NB4 (cell line): ENCODE measurements around the gene C11orf98.

Source experiments
- CTCF ChIP-seq: IDR thresholded peaks from one replicate; pipeline ENCODE4 v1.5.1; 2012; ENCODE audit warnings: low read depth, low read length
- MAX ChIP-seq: IDR thresholded peaks from 2 replicates; pipeline ENCODE4 v1.6.1; 2011; ENCODE audit warnings: low read depth, low read length
- POLR2A ChIP-seq: IDR thresholded peaks from 2 replicates; pipeline ENCODE4 v1.6.1; 2011; ENCODE audit warnings: mild to moderate bottlenecking; ENCODE audit not compliant: insufficient read length; ENCODE audit errors: extremely low read depth

GRCh38 chr11:62669420-62670161, 4.6 kb upstream of the C11orf98 start:
- no peak for TF ChIP-seq CTCF
- TF ChIP-seq POLR2A: no peak
- TF ChIP-seq MAX: no peak
